ENCODE measurements around the gene CNTNAP5. TPM values are rescaled to one million over a fixed set of nuclear protein-coding genes. Genes with fewer than 3 reads are reported as not detected.

CNTNAP5 gene
- total and polyA plus RNA-seq, 2 of the 8 experiments (the other 6 are each of a cell fraction or from before 2014, with no cell fraction given) = 0.11 to 0.76 TPM

DNA sequence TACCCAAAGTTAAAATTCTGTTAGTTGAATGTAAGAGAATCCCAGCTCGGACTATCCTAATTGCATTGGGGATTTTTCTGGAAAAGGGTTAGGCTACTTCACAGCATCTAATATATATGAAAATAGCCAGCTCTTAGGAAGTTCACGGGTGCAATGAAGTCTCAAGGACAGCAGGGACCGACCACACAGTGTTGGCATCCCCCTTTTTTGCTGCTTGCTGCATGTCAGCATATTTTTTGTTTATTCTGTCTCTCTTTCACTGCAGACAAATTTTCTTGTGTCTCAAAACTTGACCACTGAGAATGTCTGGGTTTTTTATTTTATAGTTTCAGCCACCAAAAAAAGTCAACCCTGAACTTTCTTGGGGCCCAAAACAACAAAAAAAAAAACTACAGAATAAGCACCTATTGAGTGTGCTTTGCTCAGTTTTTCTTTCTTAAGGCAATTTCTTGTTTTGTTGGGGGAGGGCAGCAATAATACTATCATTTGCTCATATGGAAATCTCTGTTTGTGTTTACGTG is 535.6 kb downstream of the CNTNAP5 start:
- Histone ChIP-seq H4K5ac (ENCODE audit: insufficient read length, low read depth, low read length) (no peak overlapping the region), H3K14ac (ENCODE audit: insufficient read length) (no peak overlapping the region), H3K23ac (ENCODE audit: insufficient read length) (no peak overlapping the region), H4K91ac (replicated peaks; ENCODE audit: insufficient read length, low read length) (no peak overlapping the region), H3K9ac (replicated peaks in 1 of 4; ENCODE audit: extremely low read depth in 1 of 4, low read depth in 3 of 4, low read length in 3 of 4) (no peak overlapping the region), H4K20me1 (replicated peaks in 1 of 2; ENCODE audit: control insufficient read depth in 1 of 2, insufficient read depth in 2 of 2, low read length in 2 of 2) (no peaks in the 10 kb centered on the region), H3K18ac (ENCODE audit: extremely low read depth, low read length) (no peak overlapping the region), H3K9me3 (ENCODE audit: insufficient read depth in 2 of 2, low read depth in 1 of 2, low read length in 1 of 2) (no peaks in the 10 kb centered on the region), H2AK5ac (ENCODE audit: low read depth, low read length) (no peak overlapping the region), H2BK20ac (ENCODE audit: low read length) (no peak overlapping the region), H2BK12ac (ENCODE audit: low read depth, low read length) (no peak overlapping the region), H2BK5ac (ENCODE audit: low read depth, low read length) (no peak overlapping the region), H4K8ac (ENCODE audit: extremely low read depth, insufficient read depth, low read length) (no peak overlapping the region), H2BK120ac (replicated peaks; ENCODE audit: low read depth, low read length) (no peak overlapping the region), H3K27ac (ENCODE audit: low read depth, low read length) (no peak overlapping the region), H3K4me1 (replicated peaks in 1 of 4; ENCODE audit: control insufficient read depth in 3 of 4, insufficient read depth in 4 of 4, low read length in 3 of 4) (no peaks in the 10 kb centered on the region; a peak in 1 of 7 replicates), H2AFZ (ENCODE audit: low read length) (no peak overlapping the region), H3K23me2 (ENCODE audit: low read depth, low read length) (no peaks in the 10 kb centered on the region), H3K27me3 (replicated peaks in 1 of 4; ENCODE audit: control insufficient read depth in 3 of 4, extremely low read depth in 1 of 4, insufficient read depth in 3 of 4, low read length in 3 of 4) (no peaks in the 10 kb centered on the region), H2BK15ac (ENCODE audit: low read length) (no peak overlapping the region), H3K4me2 (ENCODE audit: insufficient read depth in 1 of 2, low read depth in 2 of 2, low read length in 2 of 2) (no peak overlapping the region), H3K79me2 (ENCODE audit: control insufficient read depth in 1 of 2, insufficient read depth in 2 of 2, low read length in 2 of 2) (no peaks in the 10 kb centered on the region), H3K56ac (replicated peaks; ENCODE audit: insufficient read length, low read depth, low read length) (no peak overlapping the region), H3K4ac (replicated peaks; ENCODE audit: insufficient read length, low read depth, low read length) (no peak overlapping the region), H3K4me3 (ENCODE audit: extremely low read depth in 1 of 4, insufficient read depth in 2 of 4, low read depth in 3 of 4, low read length in 4 of 4) (no peak overlapping the region), H3K79me1 (ENCODE audit: low read depth, low read length) (no peaks in the 10 kb centered on the region), H3K36me3 (ENCODE audit: control insufficient read depth in 2 of 4, insufficient read depth in 4 of 4, low read length in 3 of 4) (no peaks in the 10 kb centered on the region)
- FAIRE-seq (no peak), DNase-seq (ENCODE audit: low read depth in 1 of 2, low spot score in 2 of 2) (no peak)
- TF ChIP-seq CHD1 (IDR thresholded peaks at IDR 0.05; ENCODE audit: low read depth, low read length) (no peak), HDAC6 (IDR thresholded peaks at IDR 0.05; ENCODE audit: low read depth, low read length) (no peak), MAFK (IDR thresholded peaks at IDR 0.05; ENCODE audit: low read depth, low read length) (no peak), BACH1 (IDR thresholded peaks at IDR 0.05; ENCODE audit: low read length) (no peak), NRF1 (IDR thresholded peaks at IDR 0.05; ENCODE audit: low read depth, low read length) (no peak), TAF7 (optimal IDR thresholded peaks at IDR 0.05; ENCODE audit: borderline replicate concordance, low read depth, low read length) (no peak)
- TF ChIP-seq, protein P1, sequence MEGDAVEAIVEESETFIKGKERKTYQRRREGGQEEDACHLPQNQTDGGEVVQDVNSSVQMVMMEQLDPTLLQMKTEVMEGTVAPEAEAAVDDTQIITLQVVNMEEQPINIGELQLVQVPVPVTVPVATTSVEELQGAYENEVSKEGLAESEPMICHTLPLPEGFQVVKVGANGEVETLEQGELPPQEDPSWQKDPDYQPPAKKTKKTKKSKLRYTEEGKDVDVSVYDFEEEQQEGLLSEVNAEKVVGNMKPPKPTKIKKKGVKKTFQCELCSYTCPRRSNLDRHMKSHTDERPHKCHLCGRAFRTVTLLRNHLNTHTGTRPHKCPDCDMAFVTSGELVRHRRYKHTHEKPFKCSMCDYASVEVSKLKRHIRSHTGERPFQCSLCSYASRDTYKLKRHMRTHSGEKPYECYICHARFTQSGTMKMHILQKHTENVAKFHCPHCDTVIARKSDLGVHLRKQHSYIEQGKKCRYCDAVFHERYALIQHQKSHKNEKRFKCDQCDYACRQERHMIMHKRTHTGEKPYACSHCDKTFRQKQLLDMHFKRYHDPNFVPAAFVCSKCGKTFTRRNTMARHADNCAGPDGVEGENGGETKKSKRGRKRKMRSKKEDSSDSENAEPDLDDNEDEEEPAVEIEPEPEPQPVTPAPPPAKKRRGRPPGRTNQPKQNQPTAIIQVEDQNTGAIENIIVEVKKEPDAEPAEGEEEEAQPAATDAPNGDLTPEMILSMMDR (IDR thresholded peaks at IDR 0.05; ENCODE audit: control extremely low read depth in 1 of 3, insufficient read depth in 1 of 3, low read depth in 1 of 3, low read length in 3 of 3) = no peak
- TF ChIP-seq, protein P2, sequence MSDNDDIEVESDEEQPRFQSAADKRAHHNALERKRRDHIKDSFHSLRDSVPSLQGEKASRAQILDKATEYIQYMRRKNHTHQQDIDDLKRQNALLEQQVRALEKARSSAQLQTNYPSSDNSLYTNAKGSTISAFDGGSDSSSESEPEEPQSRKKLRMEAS (IDR thresholded peaks at IDR 0.05) = no peak
- TF ChIP-seq, protein P3, sequence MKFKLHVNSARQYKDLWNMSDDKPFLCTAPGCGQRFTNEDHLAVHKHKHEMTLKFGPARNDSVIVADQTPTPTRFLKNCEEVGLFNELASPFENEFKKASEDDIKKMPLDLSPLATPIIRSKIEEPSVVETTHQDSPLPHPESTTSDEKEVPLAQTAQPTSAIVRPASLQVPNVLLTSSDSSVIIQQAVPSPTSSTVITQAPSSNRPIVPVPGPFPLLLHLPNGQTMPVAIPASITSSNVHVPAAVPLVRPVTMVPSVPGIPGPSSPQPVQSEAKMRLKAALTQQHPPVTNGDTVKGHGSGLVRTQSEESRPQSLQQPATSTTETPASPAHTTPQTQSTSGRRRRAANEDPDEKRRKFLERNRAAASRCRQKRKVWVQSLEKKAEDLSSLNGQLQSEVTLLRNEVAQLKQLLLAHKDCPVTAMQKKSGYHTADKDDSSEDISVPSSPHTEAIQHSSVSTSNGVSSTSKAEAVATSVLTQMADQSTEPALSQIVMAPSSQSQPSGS (IDR thresholded peaks at IDR 0.05; ENCODE audit: low read length) = no peak
- ChIA-PET CTCF (ENCODE audit: partially characterized antibody) (no interaction called here), POLR2A (ENCODE audit: partially characterized antibody) (interaction anchor here (0.5 kb wide), 1 partner anchor 275 kb away, joined by 3 read pairs; no protein-coding TSS in a partner anchor)
- 78% methylated on average over 4 of the region's 4 CpGs; no CpG with 5 or more reads in 1 of the 2 experiments for WGBS, 2 experiments (ENCODE audit: extremely low coverage in 1 of 2, insufficient coverage in 1 of 2, insufficient read length in 1 of 2, insufficient replicate concordance in 2 of 2, low coverage in 1 of 2, low lambda C conversion rate in 2 of 2, missing lambda C conversion rate in 1 of 2)

Data from H1 (cell line).